SK-N-SH treated with all-trans-retinoic acid at 6 μM for 48 hours (cell line): ENCODE measurements around the gene PLD1.

Experiments used
- ATAC-seq: fragments of 200-7000 bp; cut with Tn5 transposase; 3 replicates; pipeline ENCODE4 v1.9.1; 2020; ENCODE audit warnings: mild to moderate bottlenecking, moderate library complexity
- ARNTL ChIP-seq: fragments of 450-650 bp; formaldehyde crosslinking; IDR thresholded peaks from 2 replicates; pipeline ENCODE4 v1.5.0; 2020; ENCODE audit warnings: low read depth, mild to moderate bottlenecking, moderate library complexity, borderline replicate concordance
- CREB5 ChIP-seq: fragments of 250-450 bp; sonication (Bioruptor Pico); IDR thresholded peaks from 2 replicates; pipeline ENCODE4 v1.5.1; 2020; ENCODE audit warnings: low read depth, mild to moderate bottlenecking, moderate library complexity
- CSRNP3 ChIP-seq: fragments of 250-450 bp; sonication (Bioruptor Pico); IDR thresholded peaks from 2 replicates; pipeline ENCODE4 v1.5.1; 2021; ENCODE audit warnings: mild to moderate bottlenecking, moderate library complexity
- ESRRG ChIP-seq: fragments of 250-450 bp; sonication (Bioruptor Pico); IDR thresholded peaks from 2 replicates; pipeline ENCODE4 v1.6.1; 2021; ENCODE audit warnings: mild to moderate bottlenecking
- GLIS3 ChIP-seq: fragments of 250-450 bp; sonication (Bioruptor Pico); IDR thresholded peaks from 2 replicates; pipeline ENCODE4 v1.5.0; 2020; ENCODE audit warnings: mild to moderate bottlenecking, moderate library complexity
- ISL1 ChIP-seq: fragments of 250-450 bp; sonication (Bioruptor Pico); IDR thresholded peaks from 2 replicates; pipeline ENCODE4 v2.1.2; 2022; ENCODE audit warnings: mild to moderate bottlenecking, moderate library complexity
- OSR1 ChIP-seq: fragments of 250-450 bp; sonication (Bioruptor Pico); IDR thresholded peaks from 2 replicates; pipeline ENCODE4 v1.8.0; 2022; ENCODE audit warnings: moderate library complexity, mild to moderate bottlenecking, inconsistent platforms
- POU6F1 ChIP-seq: fragments of 250-450 bp; sonication (Bioruptor Pico); IDR thresholded peaks from 2 replicates; pipeline ENCODE4 v1.8.0; 2021; ENCODE audit warnings: low read depth, mild to moderate bottlenecking, moderate library complexity, borderline replicate concordance
- PPARA ChIP-seq: fragments of 250-450 bp; sonication (Bioruptor Pico); IDR thresholded peaks from 2 replicates; pipeline ENCODE4 v1.5.0; 2020; ENCODE audit warnings: mild to moderate bottlenecking, borderline replicate concordance
- RARB ChIP-seq: fragments of 250-450 bp; sonication (Bioruptor Pico); IDR thresholded peaks from 2 replicates; pipeline ENCODE4 v1.8.0; 2021; ENCODE audit warnings: mild to moderate bottlenecking, moderate library complexity
- TOX ChIP-seq: fragments of 250-450 bp; sonication (Bioruptor Pico); IDR thresholded peaks from 2 replicates; pipeline ENCODE4 v1.8.0; 2021; ENCODE audit warnings: mild to moderate bottlenecking, moderate library complexity, borderline replicate concordance
- ZC3H10 ChIP-seq: fragments of 250-450 bp; sonication (Bioruptor Pico); IDR thresholded peaks from 2 replicates; pipeline ENCODE4 v1.5.1; 2021; ENCODE audit warnings: mild to moderate bottlenecking, moderate library complexity
- ZFP3 ChIP-seq: fragments of 250-450 bp; sonication (Bioruptor Pico); IDR thresholded peaks from 2 replicates; pipeline ENCODE4 v1.5.0; 2020; ENCODE audit warnings: mild to moderate bottlenecking, moderate library complexity
- ZFP30 ChIP-seq: fragments of 450-650 bp; formaldehyde crosslinking; IDR thresholded peaks from 2 replicates; pipeline ENCODE4 v1.5.0; 2022; ENCODE audit warnings: mild to moderate bottlenecking, moderate library complexity
- ZNF565 ChIP-seq: fragments of 450-650 bp; formaldehyde crosslinking; conservative IDR thresholded peaks from 2 replicates; pipeline ENCODE4 v1.5.0; 2020; ENCODE audit warnings: low read depth, mild to moderate bottlenecking, moderate library complexity
- ZNF70 ChIP-seq: fragments of 450-650 bp; formaldehyde crosslinking; IDR thresholded peaks from 2 replicates; pipeline ENCODE4 v1.5.0; 2020; ENCODE audit warnings: mild to moderate bottlenecking, moderate library complexity
- ZNF8 ChIP-seq: fragments of 450-650 bp; formaldehyde crosslinking; IDR thresholded peaks from 2 replicates; pipeline ENCODE4 v1.5.0; 2020; ENCODE audit warnings: mild to moderate bottlenecking, moderate library complexity
- TF ChIP-seq, protein P1 (sequence below): fragments of 250-450 bp; sonication (Bioruptor Pico); IDR thresholded peaks from 2 replicates; pipeline ENCODE4 v1.8.0; 2020; ENCODE audit warnings: mild to moderate bottlenecking, moderate library complexity, borderline replicate concordance

Gene PLD1

DNA sequence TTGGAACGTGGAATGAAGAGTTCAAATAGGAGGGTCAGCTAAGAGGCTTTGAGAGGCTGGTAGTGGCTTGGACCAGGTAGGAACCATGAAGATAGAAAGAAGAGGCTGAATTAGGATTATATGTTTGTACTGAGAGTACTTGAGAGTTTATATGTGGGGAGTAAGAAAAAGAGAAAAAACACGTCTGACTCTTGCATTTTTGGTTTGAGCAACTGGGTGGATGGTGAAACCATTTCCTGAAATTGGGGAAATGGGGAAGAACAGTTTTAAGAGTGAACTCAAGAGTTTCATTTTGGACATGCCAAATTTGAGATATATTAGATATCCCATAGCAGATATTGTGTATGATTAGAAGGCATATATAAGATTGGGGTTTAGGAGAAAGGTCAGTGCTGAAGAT lies 257.2 kb downstream of the PLD1 start:
- TF ChIP-seq ESRRG (CRISPR knock-in tag): no peak
- TF ChIP-seq CREB5 (CRISPR knock-in tag): no peak
- TF ChIP-seq ARNTL (CRISPR knock-in tag): no peak
- TF ChIP-seq ZC3H10 (CRISPR knock-in tag): no peak
- TF ChIP-seq ZNF8 (CRISPR knock-in tag): no peak
- no peak for TF ChIP-seq RARB
- TF ChIP-seq PPARA (CRISPR knock-in tag): no peak
- no peak for TF ChIP-seq POU6F1
- no peak for TF ChIP-seq CSRNP3 (CRISPR knock-in tag)
- TF ChIP-seq, protein P1, sequence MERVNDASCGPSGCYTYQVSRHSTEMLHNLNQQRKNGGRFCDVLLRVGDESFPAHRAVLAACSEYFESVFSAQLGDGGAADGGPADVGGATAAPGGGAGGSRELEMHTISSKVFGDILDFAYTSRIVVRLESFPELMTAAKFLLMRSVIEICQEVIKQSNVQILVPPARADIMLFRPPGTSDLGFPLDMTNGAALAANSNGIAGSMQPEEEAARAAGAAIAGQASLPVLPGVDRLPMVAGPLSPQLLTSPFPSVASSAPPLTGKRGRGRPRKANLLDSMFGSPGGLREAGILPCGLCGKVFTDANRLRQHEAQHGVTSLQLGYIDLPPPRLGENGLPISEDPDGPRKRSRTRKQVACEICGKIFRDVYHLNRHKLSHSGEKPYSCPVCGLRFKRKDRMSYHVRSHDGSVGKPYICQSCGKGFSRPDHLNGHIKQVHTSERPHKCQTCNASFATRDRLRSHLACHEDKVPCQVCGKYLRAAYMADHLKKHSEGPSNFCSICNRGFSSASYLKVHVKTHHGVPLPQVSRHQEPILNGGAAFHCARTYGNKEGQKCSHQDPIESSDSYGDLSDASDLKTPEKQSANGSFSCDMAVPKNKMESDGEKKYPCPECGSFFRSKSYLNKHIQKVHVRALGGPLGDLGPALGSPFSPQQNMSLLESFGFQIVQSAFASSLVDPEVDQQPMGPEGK: no peak
- TF ChIP-seq GLIS3: no peak
- no peak for TF ChIP-seq ISL1 (CRISPR knock-in tag)
- no peak for TF ChIP-seq ZFP30 (CRISPR knock-in tag)
- no peak for TF ChIP-seq ZNF70 (CRISPR knock-in tag)
- TF ChIP-seq OSR1 (CRISPR knock-in tag): no peak
- no peak for TF ChIP-seq ZNF565 (CRISPR knock-in tag)
- no peak for ATAC-seq

- TF ChIP-seq ZFP3 (CRISPR knock-in tag) (no peak), ISL1 (CRISPR knock-in tag) (no peak)
- no peak for ATAC-seq
These were observed 257.8 kb downstream of the PLD1 start for GRCh38 chr3:171552531-171552930.

DNA sequence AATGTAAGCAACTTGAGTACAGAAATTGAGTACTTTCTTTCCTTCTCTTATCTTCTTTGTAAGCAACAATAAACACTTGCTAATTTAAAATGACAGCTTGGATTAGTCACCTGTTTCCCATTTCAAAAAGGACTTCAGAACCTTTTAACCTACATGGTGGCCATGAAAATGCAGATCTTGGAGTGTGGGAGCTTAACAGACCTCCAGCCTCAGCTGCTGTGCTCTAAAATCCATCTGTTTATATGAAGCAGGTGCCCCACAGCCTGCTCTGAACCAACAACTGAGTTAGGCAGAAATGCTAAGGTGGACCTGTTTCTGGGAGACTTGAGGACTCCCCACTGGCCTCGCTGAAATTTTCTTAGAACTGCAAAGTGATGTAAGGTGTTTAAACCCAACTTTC lies 259.0 kb downstream of the PLD1 start:
- TF ChIP-seq TOX (CRISPR knock-in tag): no peak
- no peak for TF ChIP-seq ZNF565 (CRISPR knock-in tag)
- no peak for ATAC-seq
